HCT116 (cell line): ENCODE data around the gene PI4K2A. TPM values are rescaled to one million over a fixed set of nuclear protein-coding genes. Genes with fewer than 3 reads are reported as not detected.

Experiments
- ATAC-seq: fragments of 200-7000 bp; cut with Tn5 transposase; 2 replicates; pipeline ENCODE4 v1.9.1; 2020; ENCODE audit warnings: mild to moderate bottlenecking, moderate library complexity
- BruUV-seq: library from RNA; stranded (reverse); fragments of 400-500 nt; replicated peaks from 2 replicates; lab custom pipeline; 2021; lab: Mats Ljungman, UMichigan
- CTCF ChIA-PET: fragments of 300-600 bp; sonication (Branson Sonifier 250); formaldehyde crosslinking; loops from one replicate; lab custom pipeline; 2021; ENCODE audit warnings: antibody characterized with exemption; lab: Charles Lee
- POLR2A ChIA-PET: fragments of 300-600, 350-600 bp; sonication (Branson Sonifier 250); formaldehyde crosslinking; loops from one replicate; lab custom pipeline; 2021; ENCODE audit warnings: antibody characterized with exemption; lab: Charles Lee
- RAD21 ChIA-PET, 2 experiments: fragments of 300-600 bp; sonication (Branson Sonifier 250); formaldehyde crosslinking; loops; one replicate each; lab custom pipeline; 2023; ENCODE audit warnings: low total read pairs in 2 of 2; ENCODE audit not compliant: uncharacterized antibody in 2 of 2, unreplicated experiment in 2 of 2, low non-redundant PET in 1 of 2; lab: Charles Lee
- DNase-seq: peaks from one replicate; pipeline ENCODE4 v3.0.0-alpha.2; 2010; ENCODE audit warnings: low read depth, low spot score
- H2AFZ ChIP-seq: fragments of 200-600 bp; shearing (Covaris generic), sonication (generic); 2 replicates; pipeline ENCODE4 v1.6.1; 2017; ENCODE audit warnings: low read depth, mixed run types, mixed read lengths, antibody characterized with exemption, low read length; ENCODE audit not compliant: poor library complexity, severe bottlenecking
- H3K27ac ChIP-seq: 2 replicates; pipeline ENCODE4 v1.5.1; 2012; ENCODE audit warnings: low read depth, low read length
- H3K27me3 ChIP-seq: fragments of 200-600 bp; sonication (generic); 2 replicates; pipeline ENCODE4 v1.6.1; 2016; ENCODE audit warnings: mixed run types, low read length, mixed read lengths; ENCODE audit not compliant: insufficient read depth
- H3K36me3 ChIP-seq, 2 experiments: fragments of 200-500 bp in 1 of 2; fragments of 200-600 bp in 1 of 2; sonication (Bioruptor generic) in 1 of 2; sonication (generic) in 1 of 2; 2 replicates each; pipeline versions ENCODE4 v1.5.1 to v1.6.1; 2014 to 2016; ENCODE audit warnings: low read length in 2 of 2, inconsistent platforms in 1 of 2, mixed read lengths in 1 of 2, mixed run types in 1 of 2; ENCODE audit not compliant: insufficient read depth in 2 of 2, control insufficient read depth in 1 of 2
- H3K4me1 ChIP-seq, 2 experiments: fragments of 200-600 bp in 1 of 2; sonication (generic) in 1 of 2; 2 replicates each; pipeline versions ENCODE4 v1.5.1 to v1.6.1; 2012 to 2017; ENCODE audit warnings: low read length in 2 of 2, inconsistent platforms in 1 of 2, mild to moderate bottlenecking in 1 of 2, mixed read lengths in 1 of 2, mixed run types in 1 of 2, moderate library complexity in 1 of 2; ENCODE audit not compliant: insufficient read depth in 2 of 2, control insufficient read depth in 1 of 2
- H3K4me2 ChIP-seq: fragments of 200-600 bp; sonication (generic); 2 replicates; pipeline ENCODE4 v1.6.1; 2017; ENCODE audit warnings: mixed run types, low read length, mixed read lengths
- H3K4me3 ChIP-seq, 2 experiments: fragments of 200-600 bp in 1 of 2; sonication (generic) in 1 of 2; replicated peaks in 1 of 2; 2 replicates each; pipeline ENCODE4 v1.5.1; 2011 to 2016; ENCODE audit warnings: low read length in 2 of 2, control low read depth in 1 of 2, low read depth in 1 of 2, mild to moderate bottlenecking in 1 of 2, mixed read lengths in 1 of 2, mixed run types in 1 of 2
- H3K79me2 ChIP-seq: fragments of 200-600 bp; sonication (generic); 2 replicates; pipeline ENCODE4 v1.6.1; 2017; ENCODE audit warnings: mild to moderate bottlenecking, mixed run types, low read length, moderate library complexity, mixed read lengths; ENCODE audit not compliant: insufficient read depth
- H3K9ac ChIP-seq: fragments of 200-600 bp; sonication (generic); 2 replicates; pipeline ENCODE4 v1.6.1; 2016; ENCODE audit warnings: low read length, mixed read lengths
- H3K9me2 ChIP-seq: fragments of 200-600 bp; sonication (generic), shearing (Covaris generic); 2 replicates; pipeline ENCODE4 v1.6.1; 2017; ENCODE audit warnings: mixed run types, mild to moderate bottlenecking, moderate library complexity; ENCODE audit not compliant: insufficient read depth
- H3K9me3 ChIP-seq, 2 experiments: fragments of 200-500 bp in 1 of 2; fragments of 200-600 bp in 1 of 2; sonication (Bioruptor generic) in 1 of 2; sonication (generic) in 1 of 2; 2 replicates each; pipeline ENCODE4 v1.6.1; 2014 to 2017; ENCODE audit warnings: low read length in 2 of 2, mixed read lengths in 2 of 2, inconsistent platforms in 1 of 2, low read depth in 1 of 2, mild to moderate bottlenecking in 1 of 2, mixed run types in 1 of 2, moderate library complexity in 1 of 2; ENCODE audit not compliant: control insufficient read depth in 1 of 2, insufficient read depth in 1 of 2
- H4K20me1 ChIP-seq: fragments of 200-600 bp; sonication (generic), shearing (Covaris generic); 2 replicates; pipeline ENCODE4 v1.6.1; 2017; ENCODE audit warnings: mixed run types, mild to moderate bottlenecking, moderate library complexity; ENCODE audit not compliant: insufficient read depth
- CEBPB ChIP-seq: IDR thresholded peaks from 2 replicates; pipeline ENCODE4 v1.6.1; 2012; ENCODE audit warnings: low read depth
- ELF1 ChIP-seq: IDR thresholded peaks from 2 replicates; pipeline ENCODE4 v1.6.1; 2012; ENCODE audit warnings: low read depth, borderline replicate concordance
- EZH2 ChIP-seq: fragments of 200-600 bp; sonication (generic); IDR thresholded peaks from 2 replicates; pipeline ENCODE4 v1.6.1; 2017; ENCODE audit warnings: antibody characterized with exemption, mixed run types
- POLR2A ChIP-seq: IDR thresholded peaks from 2 replicates; pipeline ENCODE4 v1.7.0; 2011; ENCODE audit warnings: borderline replicate concordance; ENCODE audit not compliant: insufficient read depth, insufficient read length; ENCODE audit errors: extremely low read depth
- POLR2AphosphoS5 ChIP-seq: IDR thresholded peaks from 2 replicates; pipeline ENCODE4 v1.6.1; 2011; ENCODE audit warnings: mild to moderate bottlenecking, low read depth, low read length, moderate library complexity
- SP1 ChIP-seq: IDR thresholded peaks from 2 replicates; pipeline ENCODE4 v1.6.1; 2012; ENCODE audit warnings: low read depth
- YY1 ChIP-seq: IDR thresholded peaks from 2 replicates; pipeline ENCODE4 v1.6.1; 2011; ENCODE audit warnings: low read length, low read depth, moderate library complexity, mild to moderate bottlenecking; ENCODE audit not compliant: insufficient replicate concordance; ENCODE audit errors: extremely low read depth
- intact Hi-C: fragments of 100-400 bp; cut with micrococcal nuclease; formaldehyde crosslinking; loops from 2 replicates; pipeline ENCODE4 v1.10.0; 2022
- total RNA-seq: library from RNA; stranded (reverse); gene quantifications from one replicate; pipeline ENCODE4 v1.2.1, GENCODE V29; 2021; ENCODE audit not compliant: unreplicated experiment
- TF ChIP-seq, protein P1 (sequence below), 3 experiments: fragments of 200-600 bp in 1 of 3; sonication (generic) in 1 of 3; IDR thresholded peaks in 2 of 3; conservative IDR thresholded peaks in 1 of 3; 2 replicates each; pipeline ENCODE4 v1.5.1; 2012 to 2017; ENCODE audit warnings: low read depth in 2 of 3, low read length in 2 of 3, antibody characterized with exemption in 1 of 3, borderline replicate concordance in 1 of 3, control low read depth in 1 of 3, mild to moderate bottlenecking in 1 of 3, mixed read lengths in 1 of 3, mixed run types in 1 of 3, moderate library complexity in 1 of 3; ENCODE audit not compliant: insufficient read depth in 1 of 3
- TF ChIP-seq, protein P2 (sequence below): IDR thresholded peaks from 2 replicates; pipeline ENCODE4 v1.6.1; 2011; ENCODE audit warnings: mild to moderate bottlenecking, low read length, moderate library complexity; ENCODE audit not compliant: insufficient replicate concordance; ENCODE audit errors: extremely low read depth
- TF ChIP-seq, protein P3 (sequence below): IDR thresholded peaks from 2 replicates; pipeline ENCODE4 v1.6.1; 2012; ENCODE audit warnings: low read depth

The PI4K2A gene
- total RNA-seq, 1 experiment from 2014 or later, result 20.0 TPM

DNA sequence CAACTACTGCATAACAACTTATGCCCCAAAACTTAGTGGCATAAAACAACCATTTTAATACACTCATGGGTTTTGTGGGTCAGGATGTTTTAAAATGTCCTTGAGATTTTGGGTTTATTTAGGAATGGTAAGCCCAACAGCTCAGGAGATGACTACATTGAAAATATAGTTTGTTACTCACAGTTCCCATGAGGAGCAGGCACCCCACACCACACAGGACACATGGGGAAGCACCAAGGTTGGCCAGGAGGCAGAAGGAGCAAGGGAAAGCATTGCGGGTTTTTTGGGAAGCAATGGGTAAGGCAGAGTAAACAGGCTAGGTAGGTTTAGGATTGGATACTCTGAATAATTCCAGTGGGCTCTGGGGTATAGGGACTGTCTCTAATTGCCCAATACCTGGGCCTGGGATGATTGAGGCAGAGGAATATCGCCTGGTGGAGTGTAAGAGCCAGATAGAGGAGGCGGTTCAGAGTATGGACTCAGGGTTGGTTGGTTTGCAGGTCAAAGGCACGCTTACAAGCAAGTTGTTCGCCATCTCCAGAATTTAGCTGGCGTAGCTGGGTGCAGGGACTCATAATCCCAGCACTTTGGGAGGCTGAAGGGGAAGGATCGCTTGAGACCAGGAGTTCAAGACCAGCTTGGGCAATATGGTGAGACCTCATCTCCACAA is 63.1 kb downstream of the PI4K2A start:
- H3K36me3 ChIP-seq, result no peaks in the 10 kb centered on the region
- no peak overlapping the region for H2AFZ ChIP-seq
- ChIA-PET CTCF (interaction anchor here (0.9 to 2.8 kb wide), 2 partner anchors 13 to 16 kb away, joined by 5 to 23 read pairs; partner anchors contain the start of gene AVPI1), RAD21 (no interaction called here), POLR2A (interaction anchor here (1.2 to 2.6 kb wide), 2 partner anchors 16 to 17 kb away, joined by 3 to 14 read pairs; partner anchors contain the start of gene AVPI1)
- H3K79me2 ChIP-seq, result no peaks in the 10 kb centered on the region
- H3K4me3 ChIP-seq, result no peak overlapping the region
- TF ChIP-seq ELF1, result no peak
- TF ChIP-seq POLR2AphosphoS5, result no peak
- TF ChIP-seq SP1, result no peak
- no peak for TF ChIP-seq CEBPB
- no peak for TF ChIP-seq EZH2
- TF ChIP-seq, protein P1, sequence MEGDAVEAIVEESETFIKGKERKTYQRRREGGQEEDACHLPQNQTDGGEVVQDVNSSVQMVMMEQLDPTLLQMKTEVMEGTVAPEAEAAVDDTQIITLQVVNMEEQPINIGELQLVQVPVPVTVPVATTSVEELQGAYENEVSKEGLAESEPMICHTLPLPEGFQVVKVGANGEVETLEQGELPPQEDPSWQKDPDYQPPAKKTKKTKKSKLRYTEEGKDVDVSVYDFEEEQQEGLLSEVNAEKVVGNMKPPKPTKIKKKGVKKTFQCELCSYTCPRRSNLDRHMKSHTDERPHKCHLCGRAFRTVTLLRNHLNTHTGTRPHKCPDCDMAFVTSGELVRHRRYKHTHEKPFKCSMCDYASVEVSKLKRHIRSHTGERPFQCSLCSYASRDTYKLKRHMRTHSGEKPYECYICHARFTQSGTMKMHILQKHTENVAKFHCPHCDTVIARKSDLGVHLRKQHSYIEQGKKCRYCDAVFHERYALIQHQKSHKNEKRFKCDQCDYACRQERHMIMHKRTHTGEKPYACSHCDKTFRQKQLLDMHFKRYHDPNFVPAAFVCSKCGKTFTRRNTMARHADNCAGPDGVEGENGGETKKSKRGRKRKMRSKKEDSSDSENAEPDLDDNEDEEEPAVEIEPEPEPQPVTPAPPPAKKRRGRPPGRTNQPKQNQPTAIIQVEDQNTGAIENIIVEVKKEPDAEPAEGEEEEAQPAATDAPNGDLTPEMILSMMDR (IDR thresholded peaks at IDR 0.05 in 2 of 3, conservative IDR thresholded peaks at IDR 0.05 in 1 of 3; ENCODE audit: borderline replicate concordance in 1 of 3, insufficient read depth in 1 of 3, low read depth in 2 of 3, low read length in 2 of 3), result no peak
- no peak for TF ChIP-seq YY1
- TF ChIP-seq, protein P2, sequence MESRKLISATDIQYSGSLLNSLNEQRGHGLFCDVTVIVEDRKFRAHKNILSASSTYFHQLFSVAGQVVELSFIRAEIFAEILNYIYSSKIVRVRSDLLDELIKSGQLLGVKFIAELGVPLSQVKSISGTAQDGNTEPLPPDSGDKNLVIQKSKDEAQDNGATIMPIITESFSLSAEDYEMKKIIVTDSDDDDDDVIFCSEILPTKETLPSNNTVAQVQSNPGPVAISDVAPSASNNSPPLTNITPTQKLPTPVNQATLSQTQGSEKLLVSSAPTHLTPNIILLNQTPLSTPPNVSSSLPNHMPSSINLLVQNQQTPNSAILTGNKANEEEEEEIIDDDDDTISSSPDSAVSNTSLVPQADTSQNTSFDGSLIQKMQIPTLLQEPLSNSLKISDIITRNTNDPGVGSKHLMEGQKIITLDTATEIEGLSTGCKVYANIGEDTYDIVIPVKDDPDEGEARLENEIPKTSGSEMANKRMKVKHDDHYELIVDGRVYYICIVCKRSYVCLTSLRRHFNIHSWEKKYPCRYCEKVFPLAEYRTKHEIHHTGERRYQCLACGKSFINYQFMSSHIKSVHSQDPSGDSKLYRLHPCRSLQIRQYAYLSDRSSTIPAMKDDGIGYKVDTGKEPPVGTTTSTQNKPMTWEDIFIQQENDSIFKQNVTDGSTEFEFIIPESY, result no peak
- TF ChIP-seq, protein P3, sequence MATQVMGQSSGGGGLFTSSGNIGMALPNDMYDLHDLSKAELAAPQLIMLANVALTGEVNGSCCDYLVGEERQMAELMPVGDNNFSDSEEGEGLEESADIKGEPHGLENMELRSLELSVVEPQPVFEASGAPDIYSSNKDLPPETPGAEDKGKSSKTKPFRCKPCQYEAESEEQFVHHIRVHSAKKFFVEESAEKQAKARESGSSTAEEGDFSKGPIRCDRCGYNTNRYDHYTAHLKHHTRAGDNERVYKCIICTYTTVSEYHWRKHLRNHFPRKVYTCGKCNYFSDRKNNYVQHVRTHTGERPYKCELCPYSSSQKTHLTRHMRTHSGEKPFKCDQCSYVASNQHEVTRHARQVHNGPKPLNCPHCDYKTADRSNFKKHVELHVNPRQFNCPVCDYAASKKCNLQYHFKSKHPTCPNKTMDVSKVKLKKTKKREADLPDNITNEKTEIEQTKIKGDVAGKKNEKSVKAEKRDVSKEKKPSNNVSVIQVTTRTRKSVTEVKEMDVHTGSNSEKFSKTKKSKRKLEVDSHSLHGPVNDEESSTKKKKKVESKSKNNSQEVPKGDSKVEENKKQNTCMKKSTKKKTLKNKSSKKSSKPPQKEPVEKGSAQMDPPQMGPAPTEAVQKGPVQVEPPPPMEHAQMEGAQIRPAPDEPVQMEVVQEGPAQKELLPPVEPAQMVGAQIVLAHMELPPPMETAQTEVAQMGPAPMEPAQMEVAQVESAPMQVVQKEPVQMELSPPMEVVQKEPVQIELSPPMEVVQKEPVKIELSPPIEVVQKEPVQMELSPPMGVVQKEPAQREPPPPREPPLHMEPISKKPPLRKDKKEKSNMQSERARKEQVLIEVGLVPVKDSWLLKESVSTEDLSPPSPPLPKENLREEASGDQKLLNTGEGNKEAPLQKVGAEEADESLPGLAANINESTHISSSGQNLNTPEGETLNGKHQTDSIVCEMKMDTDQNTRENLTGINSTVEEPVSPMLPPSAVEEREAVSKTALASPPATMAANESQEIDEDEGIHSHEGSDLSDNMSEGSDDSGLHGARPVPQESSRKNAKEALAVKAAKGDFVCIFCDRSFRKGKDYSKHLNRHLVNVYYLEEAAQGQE, result no peak
- no peak for TF ChIP-seq POLR2A
- H3K9me3 ChIP-seq, result no peaks in the 10 kb centered on the region
- no peaks in the 10 kb centered on the region for H3K9me2 ChIP-seq
- intact Hi-C loops, result no loop called here
- H3K27ac ChIP-seq, result no peak overlapping the region
- H3K4me2 ChIP-seq, result no peak overlapping the region
- no peaks in the 10 kb centered on the region for H4K20me1 ChIP-seq
- H3K27me3 ChIP-seq, result no peaks in the 10 kb centered on the region
- BruUV-seq, result no TSS peak
- DNase-seq (no peak), ATAC-seq (no peak)
- H3K4me1 ChIP-seq, result peaks cover 0 to 12% of the 10 kb centered on the region in 2 experiments; a peak in 2 of 4 replicates
- H3K9ac ChIP-seq, result no peak overlapping the region
